Epithelial cell of proximal tubule (primary cell): ENCODE results near the gene ASTN1. TPM values are rescaled to one million over a fixed set of nuclear protein-coding genes. Genes with fewer than 3 reads are reported as not detected.

Experiments used
- DNase-seq: peaks from one replicate; pipeline ENCODE4 v3.0.0-alpha.2; 2011; ENCODE audit warnings: low read depth
- H3K4me3 ChIP-seq: 2 replicates; pipeline ENCODE4 v1.5.1; 2011; ENCODE audit warnings: low read depth, mild to moderate bottlenecking, low read length
- CTCF ChIP-seq: conservative IDR thresholded peaks from 2 replicates; pipeline ENCODE4 v1.5.1; 2012; ENCODE audit warnings: low read depth, mild to moderate bottlenecking, low read length
- total RNA-seq: library from RNA; depleted of rRNA; stranded (reverse); fragments of >200 nt; gene quantifications from 2 replicates; pipeline ENCODE4 v1.2.3, GENCODE V29; 2015

Gene ASTN1
- total RNA-seq, 1 donor from 2014 or later = 0.23 TPM

GRCh38 chr1:176893625-176894352 is 270.7 kb downstream of the ASTN1 start:
- no peak overlapping the region for H3K4me3 ChIP-seq
- no peak for DNase-seq
- TF ChIP-seq CTCF = no peak

GRCh38 chr1:176888471-176889032 is 276.0 kb downstream of the ASTN1 start:
- no peak for TF ChIP-seq CTCF
- no peak for DNase-seq
- H3K4me3 ChIP-seq = no peak overlapping the region

GRCh38 chr1:176885751-176886150 is 278.8 kb downstream of the ASTN1 start:
- H3K4me3 ChIP-seq = no peak overlapping the region
- DNase-seq = no peak
- no peak for TF ChIP-seq CTCF

GRCh38 chr1:176885341-176885740 is 279.2 kb downstream of the ASTN1 start:
- H3K4me3 ChIP-seq = no peak overlapping the region
- no peak for TF ChIP-seq CTCF
- DNase-seq = no peak

- no peak for TF ChIP-seq CTCF
- no peak overlapping the region for H3K4me3 ChIP-seq
- no peak for DNase-seq
Observed at GRCh38 chr1:176884911-176885310, 279.6 kb downstream of the ASTN1 start.

- TF ChIP-seq CTCF = no peak
- no peak for DNase-seq
- no peak overlapping the region for H3K4me3 ChIP-seq
Observed at GRCh38 chr1:176884286-176884685, 280.2 kb downstream of the ASTN1 start.

- no peak overlapping the region for H3K4me3 ChIP-seq
- DNase-seq = no peak
- TF ChIP-seq CTCF = peak; percentile 92
Observed at GRCh38 chr1:176880955-176881595, 283.4 kb downstream of the ASTN1 start.
